ENCODE results near the gene SMAGP.
"Not testable (repeated sequence)": the region's sequence is repeated elsewhere in the genome, so short reads cannot be mapped to it uniquely, and the experiment has no call there.

The SMAGP gene

DNA sequence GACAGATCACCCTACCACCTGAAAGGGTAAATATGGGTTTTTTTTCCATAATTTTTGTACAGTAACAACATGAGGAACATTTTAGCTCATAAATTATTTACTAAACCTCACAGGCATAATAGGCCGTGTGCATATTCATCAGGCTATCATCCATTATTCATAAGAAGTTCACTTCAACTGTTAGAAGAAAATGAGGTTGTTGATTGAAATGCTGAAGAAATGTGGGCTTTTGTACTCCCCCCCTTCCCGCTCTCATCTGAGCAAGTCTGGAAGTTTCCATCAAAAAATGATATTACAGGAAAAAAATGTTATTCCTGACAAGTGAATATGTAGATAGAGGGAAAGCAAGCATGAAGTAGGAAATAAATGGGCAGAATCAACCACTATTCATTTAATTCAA, 44.4 kb downstream of the SMAGP start:
- DNase-seq (ENCODE audit: extremely low spot score) = no peak
- ChIA-PET CTCF (no interaction called here), POLR2A (no interaction called here)
- no peak for TF ChIP-seq CTCF (IDR thresholded peaks at IDR 0.05; ENCODE audit: control extremely low read depth, extremely low read depth, low read depth, missing control alignments)

DNA sequence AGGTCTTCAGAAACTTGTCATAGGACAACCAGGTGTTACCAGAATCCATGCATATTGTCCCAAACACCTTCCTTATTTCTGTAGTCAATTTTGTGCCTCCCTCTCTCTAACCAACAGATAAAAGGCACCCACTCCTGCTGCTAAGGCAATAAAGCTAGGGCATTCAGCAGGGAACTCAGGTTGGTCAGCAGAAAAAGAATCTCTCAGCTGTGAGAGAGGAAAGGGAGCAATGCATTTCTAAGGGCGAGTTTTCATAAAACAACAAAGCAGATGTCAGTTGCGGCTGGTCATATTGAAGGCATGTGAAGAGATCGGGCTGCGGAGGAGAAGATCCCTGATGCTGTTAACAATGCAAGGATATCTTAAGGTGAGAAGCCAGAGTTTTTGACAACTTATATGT, 45.0 kb downstream of the SMAGP start:
- TF ChIP-seq CTCF (IDR thresholded peaks at IDR 0.05; ENCODE audit: control extremely low read depth, extremely low read depth, low read depth, missing control alignments) = no peak
- CTCF ChIA-PET = no interaction called here
- POLR2A ChIA-PET = no interaction called here
- no peak for DNase-seq (ENCODE audit: extremely low spot score)

GRCh38 chr12:51224625-51225024, 45.6 kb downstream of the SMAGP start:
- DNase-seq (ENCODE audit: extremely low spot score) = no peak
- ChIA-PET POLR2A (no interaction called here), CTCF (no interaction called here)
- no peak for TF ChIP-seq CTCF (IDR thresholded peaks at IDR 0.05; ENCODE audit: control extremely low read depth, extremely low read depth, low read depth, missing control alignments)

DNA sequence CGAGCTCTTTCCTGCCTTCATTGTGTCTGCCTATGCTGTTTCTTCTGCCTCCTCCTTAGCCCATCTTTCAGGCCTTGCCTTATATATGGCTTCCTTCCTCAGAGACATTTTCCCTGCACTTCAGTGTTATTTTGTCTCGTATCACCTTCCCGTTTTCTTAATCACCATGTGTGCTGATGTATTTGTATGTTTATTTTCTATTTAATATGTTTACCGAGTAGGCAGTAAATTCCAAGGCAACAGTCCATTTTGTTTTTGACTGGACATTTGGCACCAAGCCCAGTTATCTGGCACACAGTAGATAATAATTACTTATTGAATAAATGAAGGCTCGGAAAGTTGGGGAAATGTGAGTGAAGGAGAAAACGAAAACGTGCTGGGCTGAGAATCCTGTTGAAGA, 47.8 kb downstream of the SMAGP start:
- ChIA-PET CTCF (interaction anchor here (1.5 kb wide), 1 partner anchor 8 kb away, joined by 4 read pairs; no protein-coding TSS in a partner anchor), POLR2A (no interaction called here)
- no peak for DNase-seq (ENCODE audit: extremely low spot score)
- no peak for TF ChIP-seq CTCF (IDR thresholded peaks at IDR 0.05; ENCODE audit: control extremely low read depth, extremely low read depth, low read depth, missing control alignments)

- POLR2A ChIA-PET = not testable (repeated sequence)
Observed at GRCh38 chr12:51219857-51220256, 50.4 kb downstream of the SMAGP start.

GRCh38 chr12:51219322-51219721, 50.9 kb downstream of the SMAGP start:
- TF ChIP-seq CTCF (IDR thresholded peaks at IDR 0.05; ENCODE audit: control extremely low read depth, extremely low read depth, low read depth, missing control alignments) = no peak
- CTCF ChIA-PET = interaction anchor here (1.2 to 3.1 kb wide), 3 partner anchors 11 to 43 kb away, joined by 3 to 20 read pairs (median 4); no protein-coding TSS in a partner anchor
- POLR2A ChIA-PET = interaction anchor here (0.7 kb wide), 1 partner anchor 32 kb away, joined by 3 read pairs; no protein-coding TSS in a partner anchor
- DNase-seq (ENCODE audit: extremely low spot score) = no peak

More at GRCh38 chr12:51219857-51220256, 50.4 kb downstream of the SMAGP start:
- not testable (repeated sequence) for DNase-seq (ENCODE audit: extremely low spot score)
- CTCF ChIA-PET = interaction anchor here (1.1 to 1.6 kb wide), 2 partner anchors 19 to 119 kb away, joined by 3 read pairs; partner anchors contain the start of gene DAZAP2

GRCh38 chr12:51218607-51219161, 51.5 kb downstream of the SMAGP start:
- ChIA-PET CTCF (interaction anchor here (0.8 to 3.1 kb wide), 17 partner anchors 9 to 193 kb away, joined by 3 to 20 read pairs (median 4); partner anchors contain the start of gene SLC11A2), POLR2A (interaction anchor here (0.6 to 1.4 kb wide), 5 partner anchors 20 to 46 kb away, joined by 3 to 10 read pairs (median 4); partner anchors contain the start of genes DAZAP2 and TFCP2)
- TF ChIP-seq CTCF (IDR thresholded peaks at IDR 0.05; ENCODE audit: control extremely low read depth, extremely low read depth, low read depth, missing control alignments) = no peak
- no peak for DNase-seq (ENCODE audit: extremely low spot score)
